Testis (tissue), 3 donors: ENCODE data around the gene PLB1. TPM values are rescaled to one million over a fixed set of nuclear protein-coding genes. Genes with fewer than 3 reads are reported as not detected.

ENCODE experiments used
- DNase-seq: peaks from one replicate; pipeline ENCODE4 v3.0.0-alpha.2; 2019
- H3K27ac ChIP-seq, 2 donors: fragments of 200-600 bp; sonication (generic); one replicate each; pipeline ENCODE4 v1.5.1; 2019
- H3K27me3 ChIP-seq: fragments of 200-600 bp; sonication (generic); one replicate; pipeline ENCODE4 v1.5.1; 2019
- H3K36me3 ChIP-seq: fragments of 200-600 bp; sonication (generic); one replicate; pipeline ENCODE4 v1.5.1; 2017; ENCODE audit warnings: low read depth; ENCODE audit errors: missing control alignments
- H3K4me1 ChIP-seq: fragments of 200-600 bp; sonication (generic); one replicate; pipeline ENCODE4 v1.5.1; 2019
- H3K4me3 ChIP-seq, 2 donors: fragments of 200-600 bp; sonication (generic); one replicate each; pipeline ENCODE4 v1.5.1; 2017 to 2019
- H3K9me3 ChIP-seq: fragments of 200-600 bp; sonication (generic); one replicate; pipeline ENCODE4 v1.5.1; 2017
- POLR2A ChIP-seq: fragments of 450-650 bp; IDR thresholded peaks from one replicate; pipeline ENCODE4 v1.6.1; 2017; ENCODE audit warnings: antibody characterized with exemption, mild to moderate bottlenecking, moderate library complexity
- WGBS, 2 donors: methylation state at CpG; one replicate each; pipeline ENCODE4 v1.1.5; 2018; 5-methylcytosine and 5-hydroxymethylcytosine counted together
- intact Hi-C: fragments of 100-400 bp; cut with DNase I; formaldehyde crosslinking; loops from one replicate; pipeline ENCODE4 v1.15.1; 2023; ENCODE audit warnings: low total_unique reads
- polyA plus RNA-seq: library from polyadenylated mRNA; stranded (reverse); fragments of 350-450 nt; fragmentation: Illumina TruSeq; extraction: RNeasy Lipid Tissue Mini Kit (QIAGEN cat#74804); gene quantifications from one replicate; pipeline ENCODE4 v1.2.3, GENCODE V29; 2014; ENCODE audit warnings: low read depth, low replicate concordance; ENCODE audit not compliant: insufficient read depth
- total RNA-seq, 2 donors: library from RNA; depleted of rRNA; stranded (reverse); fragments of >200 nt; gene quantifications; one replicate each; pipeline ENCODE4 v1.2.3, GENCODE V29; 2016
- TF ChIP-seq, protein P1 (sequence below), 3 experiments: fragments of 450-650 bp in 2 of 3; fragments of 200-600 bp in 1 of 3; sonication (generic) in 1 of 3; IDR thresholded peaks; one replicate each; pipeline ENCODE4 v1.5.1; 2016 to 2019; ENCODE audit warnings: antibody characterized with exemption in 3 of 3, mild to moderate bottlenecking in 2 of 3, moderate library complexity in 1 of 3

The PLB1 gene
- total and polyA plus RNA-seq, 3 donors from 2014 or later = 7.6 to 10.9 (median 10.4) TPM

DNA sequence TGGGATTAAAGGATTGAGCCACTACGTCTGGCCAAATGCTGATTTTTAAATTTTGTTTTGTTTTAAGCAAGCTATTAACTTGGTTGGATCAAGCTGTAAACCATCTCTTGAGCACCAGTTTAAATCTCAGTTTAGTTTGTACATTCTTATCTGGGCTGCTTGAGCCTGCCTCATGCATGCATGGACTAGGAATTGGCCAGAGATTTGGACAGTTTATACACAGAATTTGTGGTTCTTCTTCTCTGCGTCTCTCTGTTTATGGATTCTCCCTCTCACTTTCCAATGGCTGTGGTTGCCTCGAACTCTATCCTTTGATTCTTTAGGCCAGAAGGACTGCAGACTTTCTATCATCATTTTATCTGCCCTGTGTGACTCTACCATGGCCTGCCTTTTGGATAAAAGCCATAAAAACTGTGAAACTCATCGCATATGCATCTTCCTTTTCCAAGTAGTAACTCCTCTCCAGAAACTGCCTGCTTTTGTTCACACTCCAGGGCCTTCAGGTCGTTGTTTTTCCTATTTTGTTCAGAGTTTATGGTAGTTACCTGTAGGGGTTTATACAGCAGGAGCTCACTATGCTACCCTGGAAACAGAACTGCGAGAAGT lies 32.5 kb upstream of the PLB1 start:
- TF ChIP-seq, protein P1, sequence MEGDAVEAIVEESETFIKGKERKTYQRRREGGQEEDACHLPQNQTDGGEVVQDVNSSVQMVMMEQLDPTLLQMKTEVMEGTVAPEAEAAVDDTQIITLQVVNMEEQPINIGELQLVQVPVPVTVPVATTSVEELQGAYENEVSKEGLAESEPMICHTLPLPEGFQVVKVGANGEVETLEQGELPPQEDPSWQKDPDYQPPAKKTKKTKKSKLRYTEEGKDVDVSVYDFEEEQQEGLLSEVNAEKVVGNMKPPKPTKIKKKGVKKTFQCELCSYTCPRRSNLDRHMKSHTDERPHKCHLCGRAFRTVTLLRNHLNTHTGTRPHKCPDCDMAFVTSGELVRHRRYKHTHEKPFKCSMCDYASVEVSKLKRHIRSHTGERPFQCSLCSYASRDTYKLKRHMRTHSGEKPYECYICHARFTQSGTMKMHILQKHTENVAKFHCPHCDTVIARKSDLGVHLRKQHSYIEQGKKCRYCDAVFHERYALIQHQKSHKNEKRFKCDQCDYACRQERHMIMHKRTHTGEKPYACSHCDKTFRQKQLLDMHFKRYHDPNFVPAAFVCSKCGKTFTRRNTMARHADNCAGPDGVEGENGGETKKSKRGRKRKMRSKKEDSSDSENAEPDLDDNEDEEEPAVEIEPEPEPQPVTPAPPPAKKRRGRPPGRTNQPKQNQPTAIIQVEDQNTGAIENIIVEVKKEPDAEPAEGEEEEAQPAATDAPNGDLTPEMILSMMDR (IDR thresholded peaks at IDR 0.05) = no peak
- no peak for TF ChIP-seq POLR2A
- Histone ChIP-seq H3K36me3 (no peaks in the 10 kb centered on the region), H3K27me3 (no peaks in the 10 kb centered on the region), H3K4me1 (no peaks in the 10 kb centered on the region), H3K9me3 (no peaks in the 10 kb centered on the region), H3K4me3 (no peak overlapping the region), H3K27ac (no peak overlapping the region)
- 68 to 70% methylated on average over 6 of the region's 6 CpGs for WGBS, 2 donors
- DNase-seq = no peak
- intact Hi-C loops = no loop called here

DNA sequence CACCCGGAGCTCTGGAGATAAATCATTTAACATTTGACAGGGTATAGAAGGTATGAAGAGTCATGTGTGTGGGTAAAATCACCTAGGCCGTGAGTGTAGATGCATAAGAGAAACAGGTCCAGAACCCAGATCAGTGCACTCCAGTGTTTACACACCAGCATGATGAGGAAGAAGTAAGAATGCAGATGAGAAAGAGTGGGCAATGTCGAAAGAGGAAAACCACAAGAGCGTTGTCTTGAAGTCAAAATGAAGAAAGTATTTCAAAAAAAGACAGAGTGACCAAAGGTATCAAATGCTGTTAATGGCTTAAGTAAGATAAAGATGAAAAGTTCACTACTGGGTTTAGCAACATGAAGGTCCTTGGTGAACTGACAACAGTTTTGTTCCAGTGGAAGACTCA lies 32.0 kb upstream of the PLB1 start:
- Histone ChIP-seq H3K4me1 (no peaks in the 10 kb centered on the region), H3K27ac (no peak overlapping the region), H3K4me3 (no peak overlapping the region), H3K36me3 (no peaks in the 10 kb centered on the region), H3K27me3 (no peaks in the 10 kb centered on the region), H3K9me3 (no peaks in the 10 kb centered on the region)
- intact Hi-C loops = no loop called here
- TF ChIP-seq, protein P1 (IDR thresholded peaks at IDR 0.05) = no peak
- no peak for TF ChIP-seq POLR2A
- WGBS, 2 donors = 76 to 84% methylated on average over 4 of the region's 4 CpGs
- no peak for DNase-seq

DNA sequence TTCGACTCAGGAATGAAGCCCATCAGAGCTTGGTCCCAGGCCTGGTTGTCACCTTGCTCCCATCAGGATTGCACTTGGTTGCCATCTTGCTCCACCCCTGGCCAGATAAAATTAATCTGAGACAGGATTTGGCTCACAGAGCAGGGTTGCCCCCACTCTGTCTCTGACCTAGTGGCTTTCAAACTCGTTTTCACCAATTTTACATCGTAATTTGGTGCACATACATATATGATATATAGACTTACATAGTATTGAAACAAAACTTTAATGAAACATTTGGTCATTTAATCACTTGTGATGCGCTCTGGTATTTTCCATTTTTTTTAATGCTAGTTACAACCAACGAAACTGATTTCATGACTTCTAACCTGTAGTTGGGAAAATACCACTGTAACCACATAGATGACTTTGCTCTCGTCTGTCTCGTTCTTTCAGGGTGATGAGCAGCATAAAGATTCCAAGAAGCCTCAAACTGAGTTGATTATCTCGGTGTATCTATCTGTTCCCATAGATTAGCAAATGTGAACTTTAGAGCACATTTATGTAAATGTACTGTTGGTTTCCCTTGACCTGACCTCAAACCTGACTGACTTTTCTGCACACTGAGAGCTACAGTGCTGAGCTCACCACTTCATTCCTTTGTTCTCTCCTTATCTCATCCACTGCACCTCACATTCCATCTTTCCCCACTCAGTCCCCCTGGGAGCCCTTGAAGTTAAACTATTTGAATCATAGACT lies 30.5 kb upstream of the PLB1 start:
- Histone ChIP-seq H3K4me1 (peaks cover 2% of the 10 kb centered on the region), H3K4me3 (no peak overlapping the region), H3K27ac (no peak overlapping the region), H3K9me3 (no peaks in the 10 kb centered on the region), H3K27me3 (no peaks in the 10 kb centered on the region), H3K36me3 (no peaks in the 10 kb centered on the region)
- DNase-seq = no peak
- WGBS, 2 donors = 68 to 69% methylated on average over 8 of the region's 8 CpGs
- TF ChIP-seq POLR2A = no peak
- TF ChIP-seq, protein P1 (IDR thresholded peaks at IDR 0.05) = no peak
- intact Hi-C loops = no loop called here

DNA sequence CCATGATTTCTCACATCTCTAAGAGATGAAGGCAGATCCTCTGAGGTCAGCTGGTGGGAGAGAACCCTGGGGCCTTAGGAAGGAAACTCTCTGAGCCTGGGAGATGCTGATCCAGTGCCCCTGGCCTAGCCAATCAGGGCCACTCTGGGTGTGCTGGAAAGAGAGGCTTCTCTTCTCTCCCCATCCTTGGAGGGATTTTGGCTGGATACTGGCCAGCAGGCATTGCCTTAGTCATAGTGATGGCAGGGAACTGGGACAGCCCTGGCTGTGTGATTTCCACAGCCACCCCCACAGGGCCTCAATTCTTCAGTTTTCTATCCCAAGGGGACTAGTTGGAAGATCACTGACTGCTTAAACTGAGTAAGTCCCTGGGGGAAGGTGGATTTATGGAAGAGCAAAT lies 26.6 kb upstream of the PLB1 start:
- no peak for DNase-seq
- no peak for TF ChIP-seq POLR2A
- TF ChIP-seq, protein P1 (IDR thresholded peaks at IDR 0.05) = no peak
- Histone ChIP-seq H3K27me3 (no peaks in the 10 kb centered on the region), H3K4me1 (peaks cover 5% of the 10 kb centered on the region), H3K36me3 (no peaks in the 10 kb centered on the region), H3K4me3 (no peak overlapping the region), H3K9me3 (no peaks in the 10 kb centered on the region), H3K27ac (no peak overlapping the region)
- intact Hi-C loops = no loop called here
